HG02981 (cell line): ENCODE data around the gene ATP8A2.

ENCODE experiments used
- ATAC-seq: cut with Tn5 transposase; IDR thresholded peaks from one replicate; pipeline ENCODE4 v1.9.1; 2021; ENCODE audit warnings: mild to moderate bottlenecking, moderate library complexity; ENCODE audit not compliant: unreplicated experiment

Gene ATP8A2

GRCh38 chr13:25902891-25903341 is 531.1 kb downstream of the ATP8A2 start:
- no peak for ATAC-seq

- no peak for ATAC-seq
Observed at GRCh38 chr13:25904830-25905229, 533.1 kb downstream of the ATP8A2 start.

- no peak for ATAC-seq
Observed at GRCh38 chr13:25905611-25906010, 533.8 kb downstream of the ATP8A2 start.

GRCh38 chr13:25906191-25906661 is 534.5 kb downstream of the ATP8A2 start:
- ATAC-seq: no peak

GRCh38 chr13:25908366-25908765 is 536.6 kb downstream of the ATP8A2 start:
- ATAC-seq: no peak

- ATAC-seq: no peak
Observed at GRCh38 chr13:25910243-25910642, 538.5 kb downstream of the ATP8A2 start.

GRCh38 chr13:25910991-25911419 is 539.2 kb downstream of the ATP8A2 start:
- no peak for ATAC-seq

GRCh38 chr13:25912961-25913360 is 541.2 kb downstream of the ATP8A2 start:
- ATAC-seq: no peak

- no peak for ATAC-seq
Observed at GRCh38 chr13:25915840-25916518, 544.2 kb downstream of the ATP8A2 start.

GRCh38 chr13:25920277-25920676 is 548.5 kb downstream of the ATP8A2 start:
- ATAC-seq: no peak

- ATAC-seq: no peak
Observed at GRCh38 chr13:25920931-25921330, 549.2 kb downstream of the ATP8A2 start.

GRCh38 chr13:25922376-25922775 is 550.6 kb downstream of the ATP8A2 start:
- no peak for ATAC-seq

- no peak for ATAC-seq
Observed at GRCh38 chr13:25923217-25924085, 551.7 kb downstream of the ATP8A2 start.

- ATAC-seq: no peak
Observed at GRCh38 chr13:25927363-25927762, 555.6 kb downstream of the ATP8A2 start.

- no peak for ATAC-seq
Observed at GRCh38 chr13:25927932-25928331, 556.2 kb downstream of the ATP8A2 start.

- ATAC-seq: no peak
Observed at GRCh38 chr13:25928941-25929505, 557.2 kb downstream of the ATP8A2 start.

GRCh38 chr13:25929816-25930215 is 558.0 kb downstream of the ATP8A2 start:
- no peak for ATAC-seq

- ATAC-seq: no peak
Observed at GRCh38 chr13:25930653-25931052, 558.9 kb downstream of the ATP8A2 start.

GRCh38 chr13:25932365-25932764 is 560.6 kb downstream of the ATP8A2 start:
- ATAC-seq: no peak

- no peak for ATAC-seq
Observed at GRCh38 chr13:25933520-25933919, 561.7 kb downstream of the ATP8A2 start.

- no peak for ATAC-seq
Observed at GRCh38 chr13:25934127-25934526, 562.4 kb downstream of the ATP8A2 start.
